Fibroblast of lung (primary cell): ENCODE results near the gene SHISA9. TPM values are rescaled to one million over a fixed set of nuclear protein-coding genes. Genes with fewer than 3 reads are reported as not detected.

Experiments
- DNase-seq, 2 donors: peaks; one replicate each; pipeline versions ENCODE4 v3.0.0 to v3.0.0-alpha.2; 2010; ENCODE audit warnings: low read depth in 2 of 2
- H2AFZ ChIP-seq: 2 replicates; pipeline ENCODE4 v1.5.1; 2012; ENCODE audit warnings: low read length, control low read depth, inconsistent platforms
- H3K27ac ChIP-seq: 2 replicates; pipeline ENCODE4 v1.5.1; 2011; ENCODE audit warnings: low read length, control low read depth; ENCODE audit not compliant: insufficient read depth
- H3K27me3 ChIP-seq: 2 replicates; pipeline ENCODE4 v1.5.1; 2011; ENCODE audit warnings: mild to moderate bottlenecking, low read length; ENCODE audit not compliant: control insufficient read depth, insufficient read depth
- H3K36me3 ChIP-seq: 2 replicates; pipeline ENCODE4 v1.5.1; 2011; ENCODE audit warnings: low read length; ENCODE audit not compliant: control insufficient read depth, insufficient read depth
- H3K4me1 ChIP-seq: 2 replicates; pipeline ENCODE4 v1.5.1; 2011; ENCODE audit warnings: low read length; ENCODE audit not compliant: control insufficient read depth, insufficient read depth; ENCODE audit errors: extremely low read depth
- H3K4me2 ChIP-seq: 2 replicates; pipeline ENCODE4 v1.5.1; 2011; ENCODE audit warnings: low read length, control low read depth; ENCODE audit not compliant: insufficient read depth; ENCODE audit errors: extremely low read depth
- H3K4me3 ChIP-seq, 4 experiments: fragments of 200-600 bp in 1 of 4; sonication (generic) in 1 of 4; replicated peaks in 1 of 4; 2 replicates each; pipeline ENCODE4 v1.5.1; 2011 to 2016; ENCODE audit warnings: low read length in 4 of 4, low read depth in 3 of 4, mild to moderate bottlenecking in 3 of 4, control low read depth in 2 of 4, inconsistent platforms in 1 of 4, mixed read lengths in 1 of 4; ENCODE audit not compliant: insufficient read depth in 1 of 4; ENCODE audit errors: control extremely low read depth in 1 of 4
- H3K79me2 ChIP-seq: 2 replicates; pipeline ENCODE4 v1.5.1; 2012; ENCODE audit warnings: mild to moderate bottlenecking, low read length, inconsistent platforms; ENCODE audit not compliant: control insufficient read depth, insufficient read depth
- H3K9ac ChIP-seq: 2 replicates; pipeline ENCODE4 v1.5.1; 2011; ENCODE audit warnings: mild to moderate bottlenecking, low read length, control low read depth; ENCODE audit not compliant: insufficient read depth
- H3K9me3 ChIP-seq: 2 replicates; pipeline ENCODE4 v1.5.1; 2012; ENCODE audit warnings: low read depth, low read length; ENCODE audit not compliant: control insufficient read depth, insufficient read depth
- H4K20me1 ChIP-seq: 2 replicates; pipeline ENCODE4 v1.5.1; 2011; ENCODE audit warnings: low read length; ENCODE audit not compliant: control insufficient read depth, insufficient read depth; ENCODE audit errors: extremely low read depth
- CTCF ChIP-seq, 2 donors: IDR thresholded peaks in 1 of 2; conservative IDR thresholded peaks in 1 of 2; 1 replicate in 1 of 2; 2 replicates in 1 of 2; pipeline ENCODE4 v1.5.1; 2011 to 2012; ENCODE audit warnings: low read length in 2 of 2, control low read depth in 1 of 2, inconsistent platforms in 1 of 2, low read depth in 1 of 2, mild to moderate bottlenecking in 1 of 2
- EZH2 ChIP-seq: IDR thresholded peaks from 2 replicates; pipeline ENCODE4 v1.5.1; 2012; ENCODE audit warnings: low read length, control low read depth, mild to moderate bottlenecking; ENCODE audit errors: missing control alignments
- polyA plus RNA-seq, 2 donors: library from polyadenylated mRNA; depleted of rRNA in 1 of 2; stranded (reverse) in 1 of 2; unstranded in 1 of 2; fragments of >200 nt; gene quantifications; 2 replicates each; pipeline ENCODE4 v1.2.1, GENCODE V29; 2011 to 2012; ENCODE audit warnings: missing spikeins in 1 of 2
- total RNA-seq: library from RNA; depleted of rRNA; stranded (reverse); fragments of >200 nt; gene quantifications from 2 replicates; pipeline ENCODE4 v1.2.1, GENCODE V29; 2014

Gene SHISA9
- total and polyA plus RNA-seq, 2 donors (not counting 1 experiment from before 2014, with no cell fraction given) = not detected

- no peaks in the 10 kb centered on the region for H3K79me2 ChIP-seq
- no peak for TF ChIP-seq CTCF (conservative IDR thresholded peaks at IDR 0.05 in 1 of 2, IDR thresholded peaks at IDR 0.05 in 1 of 2; ENCODE audit: low read depth in 1 of 2, low read length in 2 of 2)
- TF ChIP-seq EZH2 = no peak
- no peak overlapping the region for H3K4me2 ChIP-seq
- no peaks in the 10 kb centered on the region for H3K27me3 ChIP-seq
- no peaks in the 10 kb centered on the region for H3K36me3 ChIP-seq
- no peaks in the 10 kb centered on the region for H3K4me1 ChIP-seq
- DNase-seq = no peak
- H3K4me3 ChIP-seq = no peak overlapping the region
- H3K9ac ChIP-seq = no peak overlapping the region
- no peaks in the 10 kb centered on the region for H3K9me3 ChIP-seq
- no peak overlapping the region for H2AFZ ChIP-seq
- H3K27ac ChIP-seq = no peak overlapping the region
- H4K20me1 ChIP-seq = no peaks in the 10 kb centered on the region
These were observed 98.0 kb downstream of the SHISA9 start for GRCh38 chr16:12999368-12999767.

- no peak overlapping the region for H3K27ac ChIP-seq
- H3K9me3 ChIP-seq = no peaks in the 10 kb centered on the region
- H2AFZ ChIP-seq = no peak overlapping the region
- no peaks in the 10 kb centered on the region for H3K36me3 ChIP-seq
- no peaks in the 10 kb centered on the region for H3K79me2 ChIP-seq
- TF ChIP-seq CTCF (conservative IDR thresholded peaks at IDR 0.05 in 1 of 2, IDR thresholded peaks at IDR 0.05 in 1 of 2; ENCODE audit: low read depth in 1 of 2, low read length in 2 of 2) (no peak), EZH2 (no peak)
- no peak overlapping the region for H3K4me2 ChIP-seq
- no peaks in the 10 kb centered on the region for H3K27me3 ChIP-seq
- H3K4me1 ChIP-seq = no peaks in the 10 kb centered on the region
- no peak overlapping the region for H3K9ac ChIP-seq
- H3K4me3 ChIP-seq = no peak overlapping the region
- no peak for DNase-seq
- no peaks in the 10 kb centered on the region for H4K20me1 ChIP-seq
These were observed 104.4 kb downstream of the SHISA9 start for GRCh38 chr16:13005721-13006247.

- no peak for TF ChIP-seq CTCF (conservative IDR thresholded peaks at IDR 0.05 in 1 of 2, IDR thresholded peaks at IDR 0.05 in 1 of 2; ENCODE audit: low read depth in 1 of 2, low read length in 2 of 2)
- TF ChIP-seq EZH2 = no peak
- H3K36me3 ChIP-seq = no peaks in the 10 kb centered on the region
- no peak overlapping the region for H3K27ac ChIP-seq
- no peak overlapping the region for H3K4me2 ChIP-seq
- no peak overlapping the region for H3K4me3 ChIP-seq
- H3K9ac ChIP-seq = no peak overlapping the region
- DNase-seq = no peak
- H3K9me3 ChIP-seq = no peaks in the 10 kb centered on the region
- no peak overlapping the region for H2AFZ ChIP-seq
- no peaks in the 10 kb centered on the region for H3K79me2 ChIP-seq
- no peaks in the 10 kb centered on the region for H4K20me1 ChIP-seq
- H3K27me3 ChIP-seq = no peaks in the 10 kb centered on the region
- H3K4me1 ChIP-seq = no peaks in the 10 kb centered on the region
These were observed 111.2 kb downstream of the SHISA9 start for GRCh38 chr16:13012601-13013000.
